H9 (cell line): ENCODE measurements around the gene AHDC1. TPM values are rescaled to one million over a fixed set of nuclear protein-coding genes. Genes with fewer than 3 reads are reported as not detected.
A peak's percentile ranks its signal among the peaks of the same experiment; 100 is the strongest.

ENCODE experiments used
- DNase-seq: peaks from one replicate; pipeline ENCODE4 v3.0.0-alpha.2; 2017
- H2AFZ ChIP-seq: one replicate; pipeline ENCODE4 v1.6.1; 2013; ENCODE audit warnings: mild to moderate bottlenecking, low read length, control low read depth, moderate library complexity
- H2AK5ac ChIP-seq: 2 replicates; pipeline ENCODE4 v1.6.1; 2013; ENCODE audit warnings: low read length, control low read depth, mixed read lengths; ENCODE audit not compliant: insufficient read length
- H2BK120ac ChIP-seq: one replicate; pipeline ENCODE4 v1.6.1; 2013; ENCODE audit warnings: low read depth, mild to moderate bottlenecking, low read length, control low read depth, inconsistent platforms; ENCODE audit not compliant: poor library complexity, severe bottlenecking
- H2BK12ac ChIP-seq: 2 replicates; pipeline ENCODE4 v1.6.1; 2013; ENCODE audit warnings: low read length, control low read depth, mixed read lengths, low read depth; ENCODE audit not compliant: insufficient read length
- H2BK15ac ChIP-seq: 2 replicates; pipeline ENCODE4 v1.6.1; 2013; ENCODE audit warnings: low read depth, low read length, control low read depth
- H2BK20ac ChIP-seq: one replicate; pipeline ENCODE4 v1.6.1; 2013; ENCODE audit warnings: low read depth, mild to moderate bottlenecking, low read length, control low read depth, inconsistent platforms; ENCODE audit not compliant: poor library complexity, severe bottlenecking
- H2BK5ac ChIP-seq: 2 replicates; pipeline ENCODE4 v1.6.1; 2013; ENCODE audit warnings: low read length, control low read depth, mixed read lengths; ENCODE audit not compliant: insufficient read length
- H3K14ac ChIP-seq: 2 replicates; pipeline ENCODE4 v1.6.1; 2013; ENCODE audit warnings: low read length, control low read depth; ENCODE audit not compliant: insufficient read depth
- H3K18ac ChIP-seq: 2 replicates; pipeline ENCODE4 v1.6.1; 2013; ENCODE audit warnings: low read depth, mild to moderate bottlenecking, mixed read lengths, low read length, control low read depth; ENCODE audit not compliant: insufficient read length
- H3K23ac ChIP-seq: 2 replicates; pipeline ENCODE4 v1.6.1; 2013; ENCODE audit warnings: low read length, control low read depth, mixed read lengths, low read depth; ENCODE audit not compliant: insufficient read length
- H3K23me2 ChIP-seq: 2 replicates; pipeline ENCODE4 v1.6.1; 2013; ENCODE audit warnings: low read depth, mild to moderate bottlenecking, mixed read lengths, low read length, control low read depth; ENCODE audit not compliant: insufficient read length, poor library complexity, severe bottlenecking
- H3K27ac ChIP-seq: 2 replicates; pipeline ENCODE4 v1.5.1; 2013; ENCODE audit warnings: low read length, control low read depth, mixed read lengths, low read depth; ENCODE audit not compliant: insufficient read length
- H3K27me3 ChIP-seq: 2 replicates; pipeline ENCODE4 v1.6.1; 2013; ENCODE audit warnings: low read length, control low read depth, inconsistent platforms; ENCODE audit not compliant: insufficient read depth
- H3K4ac ChIP-seq: 2 replicates; pipeline ENCODE4 v1.6.1; 2013; ENCODE audit warnings: low read depth, mild to moderate bottlenecking, control low read depth, inconsistent platforms, low read length, moderate library complexity
- H3K4me1 ChIP-seq: 2 replicates; pipeline ENCODE4 v1.6.1; 2013; ENCODE audit warnings: low read length, control low read depth, inconsistent platforms; ENCODE audit not compliant: insufficient read depth
- H3K4me2 ChIP-seq: 2 replicates; pipeline ENCODE4 v1.6.1; 2013; ENCODE audit warnings: low read length, control low read depth, mixed read lengths; ENCODE audit not compliant: insufficient read length, insufficient read depth
- H3K56ac ChIP-seq: 2 replicates; pipeline ENCODE4 v1.6.1; 2013; ENCODE audit warnings: low read depth, mild to moderate bottlenecking, mixed read lengths, low read length, control low read depth; ENCODE audit not compliant: insufficient read length
- H3K79me1 ChIP-seq: 2 replicates; pipeline ENCODE4 v1.6.1; 2013; ENCODE audit warnings: low read depth, mild to moderate bottlenecking, moderate library complexity, low read length, control low read depth, inconsistent platforms; ENCODE audit not compliant: insufficient read depth, poor library complexity, severe bottlenecking
- H3K79me2 ChIP-seq: 2 replicates; pipeline ENCODE4 v1.6.1; 2013; ENCODE audit warnings: low read length, control low read depth, inconsistent platforms; ENCODE audit not compliant: insufficient read depth
- H3K9ac ChIP-seq: 2 replicates; pipeline ENCODE4 v1.6.1; 2013; ENCODE audit warnings: low read length, control low read depth, mixed read lengths; ENCODE audit not compliant: insufficient read length; ENCODE audit errors: extremely low read depth
- H3K9me3 ChIP-seq: one replicate; pipeline ENCODE4 v1.6.1; 2013; ENCODE audit warnings: low read depth, low read length, inconsistent platforms; ENCODE audit not compliant: control insufficient read depth
- H3T11ph ChIP-seq: one replicate; pipeline ENCODE4 v1.6.1; 2013; ENCODE audit warnings: mild to moderate bottlenecking, low read length, control low read depth, inconsistent platforms
- H4K20me1 ChIP-seq: one replicate; pipeline ENCODE4 v1.6.1; 2013; ENCODE audit not compliant: control insufficient read depth, insufficient read length, insufficient read depth
- H4K5ac ChIP-seq: 2 replicates; pipeline ENCODE4 v1.6.1; 2013; ENCODE audit warnings: low read depth, mild to moderate bottlenecking, mixed read lengths, low read length, control low read depth; ENCODE audit not compliant: insufficient read length
- H4K8ac ChIP-seq: replicated peaks from 2 replicates; pipeline ENCODE4 v1.6.1; 2013; ENCODE audit warnings: low read length, control low read depth, mixed read lengths, low read depth; ENCODE audit not compliant: insufficient read length
- H4K91ac ChIP-seq: 2 replicates; pipeline ENCODE4 v1.6.1; 2013; ENCODE audit warnings: low read depth, mild to moderate bottlenecking, moderate library complexity, mixed read lengths, low read length, control low read depth; ENCODE audit not compliant: insufficient read length
- H3K27ac Mint-ChIP-seq, 3 experiments: 2 replicates in 2 of 3; 3 replicates in 1 of 3; pipeline ENCODE4 v1.8.0; 2020 to 2021; ENCODE audit warnings: mixed read lengths in 3 of 3, mild to moderate bottlenecking in 1 of 3, moderate library complexity in 1 of 3
- H3K27me3 Mint-ChIP-seq: 2 replicates; pipeline ENCODE4 v1.8.0; 2021; ENCODE audit warnings: low read depth, mild to moderate bottlenecking, moderate library complexity, mixed read lengths
- H3K36me3 Mint-ChIP-seq, 3 experiments: 2 replicates in 2 of 3; 3 replicates in 1 of 3; pipeline ENCODE4 v1.8.0; 2020 to 2021; ENCODE audit warnings: low read depth in 3 of 3, mixed read lengths in 3 of 3; ENCODE audit not compliant: insufficient read depth in 1 of 3
- H3K4me1 Mint-ChIP-seq, 2 experiments: 2 replicates each; pipeline ENCODE4 v1.8.0; 2020; ENCODE audit warnings: mixed read lengths in 2 of 2
- H3K4me3 Mint-ChIP-seq, 2 experiments: 2 replicates in 1 of 2; 3 replicates in 1 of 2; pipeline ENCODE4 v1.8.0; 2020 to 2021; ENCODE audit warnings: mild to moderate bottlenecking in 2 of 2, mixed read lengths in 2 of 2, moderate library complexity in 1 of 2
- H3K9me3 Mint-ChIP-seq, 2 experiments: 2 replicates in 1 of 2; 3 replicates in 1 of 2; pipeline ENCODE4 v1.8.0; 2020; ENCODE audit warnings: mild to moderate bottlenecking in 2 of 2, mixed read lengths in 2 of 2, moderate library complexity in 1 of 2
- WGBS: extraction: QIAGEN DNeasy Blood & Tissue Kit; methylation state at CpG from one replicate; pipeline ENCODE4 v1.1.7; 2013; ENCODE audit warnings: missing lambda C conversion rate, low lambda C conversion rate, mixed read lengths; ENCODE audit not compliant: insufficient read length; ENCODE audit errors: extremely low coverage; 5-methylcytosine and 5-hydroxymethylcytosine counted together
- total RNA-seq: library from RNA; stranded (reverse); gene quantifications from 2 replicates; pipeline ENCODE4 v1.2.1, GENCODE V29; 2021
- TF ChIP-seq, protein P1 (sequence below): fragments of 200-600 bp; sonication (generic); conservative IDR thresholded peaks from 3 replicates; pipeline ENCODE4 v1.8.0; 2021; ENCODE audit warnings: antibody characterized with exemption, mild to moderate bottlenecking

AHDC1 gene
- total RNA-seq, 1 experiment from 2014 or later: 29.4 TPM

DNA sequence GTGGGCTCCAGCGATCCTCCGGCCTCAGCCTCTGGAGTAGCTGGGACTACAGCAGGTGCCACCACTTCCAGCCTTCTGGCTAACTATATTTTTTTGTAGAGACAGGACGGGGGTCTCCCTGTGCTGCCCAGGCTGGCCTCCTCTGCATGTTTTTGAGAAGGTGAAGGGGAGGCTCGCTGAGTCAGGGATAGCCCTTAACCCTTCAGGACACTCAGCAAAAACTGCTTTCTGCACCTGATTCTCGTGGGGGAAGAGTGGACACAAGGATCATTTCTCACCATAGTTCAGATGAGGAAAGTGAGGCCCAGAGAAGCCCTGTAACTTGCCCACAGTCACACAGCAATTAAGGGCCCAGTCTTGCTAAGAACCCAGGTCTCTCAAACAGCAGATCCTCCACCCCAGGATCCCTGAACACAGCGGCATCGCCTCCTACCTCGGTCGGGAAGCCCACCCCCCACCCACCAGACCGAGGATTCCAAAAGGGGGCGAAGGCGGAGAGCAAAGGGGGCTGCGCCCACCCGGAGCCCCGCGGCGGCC lies 29.8 kb upstream of the AHDC1 start:
- H3K36me3 Mint-ChIP-seq: no peaks in the 10 kb centered on the region; a peak in 1 of 7 replicates
- Histone ChIP-seq H2BK12ac (no peak overlapping the region), H3K4me2 (peak overlapping the region; percentile 38), H3K4ac (no peak overlapping the region), H3K9me3 (no peaks in the 10 kb centered on the region), H3K23me2 (peaks cover 8% of the 10 kb centered on the region), H2BK5ac (no peak overlapping the region), H3K56ac (no peak overlapping the region), H2BK20ac (no peak overlapping the region), H3K79me1 (no peaks in the 10 kb centered on the region), H3K14ac (no peak overlapping the region), H3K18ac (no peak overlapping the region), H4K91ac (no peak overlapping the region), H3K79me2 (no peaks in the 10 kb centered on the region), H4K5ac (no peak overlapping the region), H2BK15ac (no peak overlapping the region), H3K23ac (no peak overlapping the region), H3K9ac (no peak overlapping the region), H3T11ph (no peak overlapping the region), H3K27me3 (peaks cover 19% of the 10 kb centered on the region; the same call in 1 of the 2 replicates), H2BK120ac (no peak overlapping the region), H3K27ac (no peak overlapping the region), H4K8ac (no peak overlapping the region), H2AK5ac (no peak overlapping the region), H4K20me1 (no peaks in the 10 kb centered on the region), H3K4me1 (peaks cover 5% of the 10 kb centered on the region; the same call in 1 of the 2 replicates), H2AFZ (no peak overlapping the region)
- peak overlapping the region; percentile 52 to 74 for H3K4me3 Mint-ChIP-seq
- no CpG with 5 or more reads among the region's 17 CpGs for WGBS
- no peak for DNase-seq
- no peak overlapping the region for H3K27ac Mint-ChIP-seq
- H3K4me1 Mint-ChIP-seq: peaks cover 22 to 41% of the 10 kb centered on the region in 2 experiments
- H3K9me3 Mint-ChIP-seq: no peaks in the 10 kb centered on the region
- TF ChIP-seq, protein P1, sequence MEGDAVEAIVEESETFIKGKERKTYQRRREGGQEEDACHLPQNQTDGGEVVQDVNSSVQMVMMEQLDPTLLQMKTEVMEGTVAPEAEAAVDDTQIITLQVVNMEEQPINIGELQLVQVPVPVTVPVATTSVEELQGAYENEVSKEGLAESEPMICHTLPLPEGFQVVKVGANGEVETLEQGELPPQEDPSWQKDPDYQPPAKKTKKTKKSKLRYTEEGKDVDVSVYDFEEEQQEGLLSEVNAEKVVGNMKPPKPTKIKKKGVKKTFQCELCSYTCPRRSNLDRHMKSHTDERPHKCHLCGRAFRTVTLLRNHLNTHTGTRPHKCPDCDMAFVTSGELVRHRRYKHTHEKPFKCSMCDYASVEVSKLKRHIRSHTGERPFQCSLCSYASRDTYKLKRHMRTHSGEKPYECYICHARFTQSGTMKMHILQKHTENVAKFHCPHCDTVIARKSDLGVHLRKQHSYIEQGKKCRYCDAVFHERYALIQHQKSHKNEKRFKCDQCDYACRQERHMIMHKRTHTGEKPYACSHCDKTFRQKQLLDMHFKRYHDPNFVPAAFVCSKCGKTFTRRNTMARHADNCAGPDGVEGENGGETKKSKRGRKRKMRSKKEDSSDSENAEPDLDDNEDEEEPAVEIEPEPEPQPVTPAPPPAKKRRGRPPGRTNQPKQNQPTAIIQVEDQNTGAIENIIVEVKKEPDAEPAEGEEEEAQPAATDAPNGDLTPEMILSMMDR: no peak
- peaks cover 27% of the 10 kb centered on the region for H3K27me3 Mint-ChIP-seq
